ENCODE data around the gene KYAT1.
"Not testable (repeated sequence)": the region's sequence is repeated elsewhere in the genome, so short reads cannot be mapped to it uniquely, and the experiment has no call there.

KYAT1 gene

GRCh38 chr9:128809831-128810230 is 71.9 kb downstream of the KYAT1 start:
- DNase-seq: no peak

- DNase-seq: no peak
These were observed 72.6 kb downstream of the KYAT1 start for GRCh38 chr9:128809036-128809599.

GRCh38 chr9:128808543-128808942 is 73.2 kb downstream of the KYAT1 start:
- DNase-seq: no peak

GRCh38 chr9:128807827-128808226 is 73.9 kb downstream of the KYAT1 start:
- no peak for DNase-seq

GRCh38 chr9:128805661-128806060 is 76.1 kb downstream of the KYAT1 start:
- DNase-seq: no peak

GRCh38 chr9:128802482-128802881 is 79.3 kb downstream of the KYAT1 start:
- DNase-seq: no peak

GRCh38 chr9:128800061-128800460 is 81.7 kb downstream of the KYAT1 start:
- no peak for DNase-seq

GRCh38 chr9:128798896-128799295 is 82.9 kb downstream of the KYAT1 start:
- DNase-seq: no peak

- not testable (repeated sequence) for DNase-seq
These were observed 86.8 kb downstream of the KYAT1 start for GRCh38 chr9:128794961-128795360.

- DNase-seq: no peak
These were observed 88.6 kb downstream of the KYAT1 start for GRCh38 chr9:128792978-128793686.

GRCh38 chr9:128792134-128792533 is 89.6 kb downstream of the KYAT1 start:
- no peak for DNase-seq

GRCh38 chr9:128790536-128790935 is 91.2 kb downstream of the KYAT1 start:
- DNase-seq: no peak

GRCh38 chr9:128788445-128788844 is 93.3 kb downstream of the KYAT1 start:
- no peak for DNase-seq

GRCh38 chr9:128787659-128788058 is 94.1 kb downstream of the KYAT1 start:
- DNase-seq: no peak

- peak; percentile 83 for DNase-seq
These were observed 94.8 kb downstream of the KYAT1 start, which contains the start of gene TBC1D13 for GRCh38 chr9:128786681-128787601. Gene TBC1D13, plus strand, starts transcription at chr9:128787253. Its CDS starts 101 bp downstream, at chr9:128787354.

GRCh38 chr9:128785427-128785826 is 96.3 kb downstream of the KYAT1 start:
- DNase-seq: no peak

Measured in activated T-cell treated with anti-CD3 and anti-CD28 coated beads for 4 hours (primary cell).